ENCODE data around the gene CPPED1. TPM values are rescaled to one million over a fixed set of nuclear protein-coding genes. Genes with fewer than 3 reads are reported as not detected.

CPPED1 gene, protein sequence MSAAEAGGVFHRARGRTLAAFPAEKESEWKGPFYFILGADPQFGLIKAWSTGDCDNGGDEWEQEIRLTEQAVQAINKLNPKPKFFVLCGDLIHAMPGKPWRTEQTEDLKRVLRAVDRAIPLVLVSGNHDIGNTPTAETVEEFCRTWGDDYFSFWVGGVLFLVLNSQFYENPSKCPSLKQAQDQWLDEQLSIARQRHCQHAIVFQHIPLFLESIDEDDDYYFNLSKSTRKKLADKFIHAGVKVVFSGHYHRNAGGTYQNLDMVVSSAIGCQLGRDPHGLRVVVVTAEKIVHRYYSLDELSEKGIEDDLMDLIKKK
- 10 to 100 TPM; 14.7 to 17.7 TPM for total RNA-seq

GRCh38 chr16:12803203-12804093 is at the start of gene CPPED1:
Gene CPPED1, minus strand, starts transcription at chr16:12803887. Its CDS starts 111 bp downstream, at chr16:12803776.

Small RNAs within 50 kb of the gene (microRNA-seq; reads per million reads assigned to microRNA genes)
- not detected for gene MIR4718 (ENCODE audit: borderline microRNAs expressed, borderline replicate concordance)

Other genes starting within 250 kb of the CPPED1 start
- not detected for gene SHISA9, start 97.7 kb upstream of the CPPED1 start, total RNA-seq